Measurements from ENCODE around the gene LRRC3B. TPM values are rescaled to one million over a fixed set of nuclear protein-coding genes. Genes with fewer than 3 reads are reported as not detected.

The LRRC3B gene
- total RNA-seq, 1 donor from 2014 or later = 9.6 TPM

- no peak for DNase-seq (ENCODE audit: low spot score)
These were observed 8.3 kb downstream of the LRRC3B start for GRCh38 chr3:26630669-26631389.

DNA sequence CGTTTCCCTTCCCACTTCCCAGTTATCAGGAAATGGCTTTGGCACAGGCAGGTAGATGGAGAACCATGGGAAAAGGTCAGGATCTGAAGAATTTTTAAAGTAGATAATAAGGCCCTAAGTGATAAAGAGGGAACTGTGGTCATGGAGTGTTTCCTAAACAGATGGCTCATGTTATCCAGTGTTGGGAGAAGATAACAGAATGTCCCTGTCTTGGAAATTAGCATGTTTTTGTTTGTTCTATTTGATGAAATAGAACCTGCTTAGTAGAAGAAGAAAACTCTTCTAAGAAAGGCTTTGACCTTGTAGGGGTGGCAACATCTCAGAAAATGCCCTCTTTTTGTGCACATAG lies 8.8 kb downstream of the LRRC3B start:
- DNase-seq (ENCODE audit: low spot score) = no peak

DNA sequence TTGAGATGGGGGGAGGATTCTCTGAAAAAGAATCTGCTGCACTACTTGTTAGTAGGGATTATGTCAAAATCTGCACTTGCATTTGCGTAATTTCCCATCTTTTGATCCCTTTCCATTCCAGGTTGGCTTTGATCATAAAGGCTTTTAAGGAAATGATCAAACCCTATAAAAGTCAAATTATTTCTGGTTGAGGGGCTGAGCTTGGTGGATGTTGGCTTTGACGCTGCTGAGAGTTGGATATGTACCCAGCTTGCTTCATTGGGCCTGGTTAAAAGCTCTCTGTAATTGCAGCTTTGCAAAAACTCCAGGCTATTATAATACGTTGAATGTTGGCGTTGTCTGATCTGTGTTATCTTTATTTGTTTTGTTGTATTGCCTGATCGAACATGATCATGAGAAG lies 12.0 kb downstream of the LRRC3B start:
- DNase-seq (ENCODE audit: low spot score) = no peak

GRCh38 chr3:26636096-26636727 lies 13.6 kb downstream of the LRRC3B start:
- no peak for DNase-seq (ENCODE audit: low spot score)

GRCh38 chr3:26637698-26638097 lies 15.1 kb downstream of the LRRC3B start:
- DNase-seq (ENCODE audit: low spot score) = no peak

DNA sequence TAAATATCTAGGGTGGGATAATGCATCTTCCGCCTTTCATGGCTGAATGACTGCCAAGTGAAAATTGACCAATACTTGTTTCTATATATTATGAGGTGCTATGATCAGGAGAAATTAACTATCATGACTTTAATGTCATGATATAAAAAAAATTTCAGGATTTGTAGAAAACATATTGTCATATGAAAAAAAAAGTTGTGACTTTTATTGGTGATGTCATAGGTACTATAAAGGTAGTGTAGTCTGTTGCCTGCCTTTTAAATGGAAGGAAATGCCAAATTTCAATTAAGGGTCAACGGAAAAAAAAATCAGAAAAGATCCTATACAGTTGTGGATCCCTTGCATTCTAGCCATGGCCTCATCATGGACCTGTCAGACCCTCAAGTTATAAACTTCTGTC lies 15.5 kb downstream of the LRRC3B start:
- no peak for DNase-seq (ENCODE audit: low spot score)

DNA sequence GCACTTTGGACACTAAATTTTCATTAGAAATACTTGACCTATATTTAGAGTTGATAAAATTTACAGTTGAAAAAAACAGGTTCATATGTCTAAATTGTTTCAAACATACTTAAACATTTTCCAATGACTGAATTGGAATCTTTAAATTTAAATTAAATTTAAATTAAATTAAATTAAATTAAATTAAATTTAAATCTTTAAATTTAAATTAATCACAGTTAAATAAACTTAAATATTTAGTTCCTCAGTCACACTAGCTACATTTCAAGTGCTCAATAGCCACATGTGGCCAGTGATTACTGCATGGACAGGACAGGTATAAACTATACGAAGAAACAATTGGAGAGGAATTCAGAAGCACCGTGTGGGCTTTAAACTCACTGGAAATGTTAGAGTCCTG lies 16.8 kb downstream of the LRRC3B start:
- no peak for DNase-seq (ENCODE audit: low spot score)

DNA sequence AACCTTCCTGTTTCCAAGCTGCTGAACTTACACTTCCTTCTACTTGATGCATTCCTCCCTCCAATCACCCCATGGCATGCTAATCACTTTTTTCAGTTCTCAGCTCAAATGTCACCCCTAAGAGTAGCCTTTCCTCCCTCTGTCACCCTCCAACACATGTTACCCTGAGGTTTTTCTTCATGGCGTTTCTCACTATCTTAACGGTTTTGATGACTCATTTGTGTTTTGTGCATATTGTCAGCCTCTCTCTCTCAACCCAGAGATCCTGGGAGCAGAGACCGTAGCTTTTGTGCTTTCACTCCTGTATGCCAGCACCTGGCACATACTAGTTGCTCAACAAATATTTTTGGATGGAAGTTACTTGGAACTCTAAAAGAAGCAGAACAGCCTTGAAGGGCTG lies 24.5 kb downstream of the LRRC3B start:
- no peak for DNase-seq (ENCODE audit: low spot score)

DNA sequence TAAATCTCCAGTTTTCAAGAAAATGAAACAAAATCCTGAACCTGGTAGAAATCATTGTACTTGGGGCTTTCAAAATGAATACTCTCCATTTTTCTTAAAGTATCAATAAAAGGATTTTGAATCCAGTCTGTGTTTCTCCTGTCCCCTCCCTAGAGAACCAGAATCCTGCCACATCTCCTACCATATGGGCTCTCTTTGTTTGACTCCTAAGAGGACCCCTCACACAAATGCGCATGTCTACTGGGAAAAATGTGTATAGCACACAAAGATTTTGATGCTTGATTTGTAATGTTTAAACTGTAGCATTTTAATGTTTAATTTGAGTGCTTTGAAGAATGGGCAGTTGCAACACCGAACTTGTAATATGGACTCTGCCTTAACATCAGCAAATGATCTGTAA lies 25.9 kb downstream of the LRRC3B start:
- no peak for DNase-seq (ENCODE audit: low spot score)

- peak; percentile 50 for DNase-seq (ENCODE audit: low spot score)
These were observed 29.6 kb downstream of the LRRC3B start for GRCh38 chr3:26652164-26652563.

DNA sequence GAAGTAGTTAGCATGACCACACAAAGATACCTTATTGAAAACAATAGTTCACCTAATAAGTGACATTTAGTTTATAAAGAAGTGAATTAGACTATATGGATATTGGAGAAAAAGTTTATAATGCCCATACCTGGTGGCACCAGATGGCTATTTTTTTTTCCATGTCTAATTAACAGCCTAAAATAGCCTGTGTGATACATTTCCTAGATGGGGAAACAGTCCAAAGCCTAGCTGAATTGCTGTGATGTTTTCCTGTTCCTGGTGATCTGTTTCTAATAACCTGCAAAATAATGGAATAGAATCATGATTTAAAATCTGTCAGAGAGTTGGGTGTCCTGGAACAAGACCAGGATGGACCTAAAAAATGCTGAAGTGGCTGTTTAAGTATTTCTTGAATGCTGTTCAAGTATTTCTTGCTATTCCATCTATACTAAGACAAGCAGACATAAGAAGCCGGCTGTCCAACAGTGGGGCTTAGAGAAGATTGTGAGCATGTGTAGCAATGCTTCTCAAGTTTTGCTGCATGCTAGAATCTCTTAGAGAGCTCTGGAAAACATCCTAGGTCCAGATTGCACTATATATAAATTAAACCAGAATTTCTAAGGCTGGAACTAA lies 31.3 kb downstream of the LRRC3B start:
- DNase-seq (ENCODE audit: low spot score) = peak; percentile 90

DNA sequence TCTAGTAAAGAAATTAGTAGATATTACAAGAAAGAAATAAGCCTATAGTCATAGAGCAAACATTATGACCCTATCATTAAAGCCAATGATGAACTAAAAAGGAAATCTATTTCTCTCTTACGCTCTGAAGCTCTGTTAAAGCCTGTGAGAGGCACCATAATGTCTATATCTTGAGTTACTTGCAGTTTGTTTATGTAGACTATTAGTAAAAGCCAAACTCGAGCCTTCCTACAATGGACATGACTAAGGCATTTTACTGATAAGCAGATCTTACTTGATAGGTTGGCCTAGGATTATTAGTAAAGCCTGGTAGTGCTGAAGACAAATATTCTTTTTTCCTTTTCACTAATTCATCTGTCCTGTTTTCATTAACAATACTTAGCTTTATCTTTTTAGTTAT lies 32.7 kb downstream of the LRRC3B start:
- DNase-seq (ENCODE audit: low spot score) = peak; percentile 55

- no peak for DNase-seq (ENCODE audit: low spot score)
These were observed 34.9 kb downstream of the LRRC3B start for GRCh38 chr3:26657348-26657976.

DNA sequence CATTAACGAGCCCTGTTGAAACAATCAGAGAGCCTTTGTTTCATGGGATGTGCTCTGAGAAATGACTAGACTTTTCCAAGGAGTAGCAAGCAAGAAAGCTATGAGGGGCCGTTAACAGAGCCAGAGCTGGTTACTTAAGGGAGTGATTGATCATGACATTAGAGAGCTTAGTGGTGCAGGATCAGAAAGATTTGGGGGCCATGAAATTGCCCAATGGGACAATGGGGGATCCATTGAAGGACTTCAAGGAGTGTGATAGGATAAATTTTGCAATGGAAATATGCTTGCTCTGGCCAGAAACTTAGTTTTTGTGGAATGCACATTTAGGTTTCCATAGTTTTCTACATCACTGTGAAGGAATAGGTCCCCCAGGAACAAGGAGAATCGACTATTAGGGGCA lies 45.6 kb downstream of the LRRC3B start:
- DNase-seq (ENCODE audit: low spot score) = no peak

- no peak for DNase-seq (ENCODE audit: low spot score)
These were observed 46.1 kb downstream of the LRRC3B start for GRCh38 chr3:26668696-26669095.

- no peak for DNase-seq (ENCODE audit: low spot score)
These were observed 52.8 kb downstream of the LRRC3B start for GRCh38 chr3:26675336-26675735.

- DNase-seq (ENCODE audit: low spot score) = no peak
These were observed 59.1 kb downstream of the LRRC3B start for GRCh38 chr3:26681632-26682031.

- no peak for DNase-seq (ENCODE audit: low spot score)
These were observed 59.8 kb downstream of the LRRC3B start for GRCh38 chr3:26682406-26682805.

- DNase-seq (ENCODE audit: low spot score) = no peak
These were observed 61.3 kb downstream of the LRRC3B start for GRCh38 chr3:26683902-26684301.

- DNase-seq (ENCODE audit: low spot score) = no peak
These were observed 64.9 kb downstream of the LRRC3B start for GRCh38 chr3:26687466-26687865.

DNA sequence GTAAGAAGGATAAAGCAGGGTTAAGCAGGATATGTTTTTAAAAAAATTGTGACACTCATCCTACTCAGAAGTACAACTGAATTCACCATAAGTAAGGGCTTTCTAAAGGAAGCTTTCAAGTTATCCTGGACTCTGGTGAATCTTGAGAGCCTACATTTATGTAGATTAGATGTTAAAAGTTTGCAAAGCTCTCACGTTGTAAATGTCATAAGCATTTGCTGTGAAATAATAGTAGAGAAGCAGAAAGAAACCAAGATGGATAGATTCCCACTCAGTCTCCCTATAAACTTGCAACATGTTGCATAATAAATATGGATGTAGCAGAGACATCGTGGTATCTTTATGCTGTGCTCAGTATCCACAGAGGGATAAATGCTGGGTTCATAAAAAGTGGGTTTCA lies 77.0 kb downstream of the LRRC3B start:
- DNase-seq (ENCODE audit: low spot score) = peak; percentile 95

DNA sequence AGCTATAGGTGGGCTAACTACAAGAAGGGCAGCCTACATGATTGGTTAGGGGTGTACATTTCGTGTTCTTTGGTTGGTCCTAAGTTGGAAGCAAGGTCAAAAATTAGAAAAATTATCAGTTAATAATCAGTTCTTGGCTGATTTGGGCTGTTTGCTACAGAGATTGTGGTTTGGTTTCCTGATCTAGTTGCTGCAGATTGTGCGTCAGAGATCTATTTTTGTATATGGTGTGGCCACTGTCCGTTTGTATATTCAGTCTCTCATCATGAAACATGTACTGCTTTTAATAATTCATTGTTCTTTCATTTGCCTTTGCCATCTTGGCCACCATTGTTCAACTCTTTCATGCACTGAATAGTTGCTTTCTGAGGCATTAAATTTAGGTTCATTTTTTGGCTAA lies 80.9 kb downstream of the LRRC3B start:
- DNase-seq (ENCODE audit: low spot score) = no peak

DNA sequence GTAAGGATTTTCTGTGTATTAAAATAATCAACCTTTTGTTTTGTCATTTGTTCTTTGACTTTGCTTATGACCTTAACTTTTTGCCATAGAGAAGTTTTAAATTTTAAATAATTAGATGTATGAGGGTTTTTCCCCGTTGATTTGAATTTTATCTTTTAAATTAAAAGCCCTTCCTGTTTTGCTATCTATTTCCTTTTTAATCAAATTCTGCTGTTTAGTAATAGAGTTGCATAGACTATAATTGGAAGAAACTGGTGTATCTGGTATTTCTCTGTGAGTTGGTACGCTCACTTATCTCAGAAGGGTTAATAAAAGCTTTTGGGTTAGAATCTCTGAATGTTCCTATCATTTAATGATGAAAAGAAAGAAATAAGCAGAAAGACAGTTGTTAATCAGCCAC lies 82.2 kb downstream of the LRRC3B start:
- DNase-seq (ENCODE audit: low spot score) = no peak
